Umbilical cord (tissue), 2 donors: ENCODE results near the gene SLC4A3. TPM values are rescaled to one million over a fixed set of nuclear protein-coding genes. Genes with fewer than 3 reads are reported as not detected.

Experiments
- DNase-seq: peaks from one replicate; pipeline ENCODE4 v3.0.0-alpha.2; 2015; ENCODE audit warnings: low spot score
- total RNA-seq: library from RNA; depleted of rRNA; stranded (reverse); fragments of >200 nt; gene quantifications from one replicate; pipeline ENCODE4 v1.2.3, GENCODE V29; 2014; ENCODE audit warnings: low replicate concordance; ENCODE audit not compliant: insufficient read depth

The SLC4A3 gene, protein sequence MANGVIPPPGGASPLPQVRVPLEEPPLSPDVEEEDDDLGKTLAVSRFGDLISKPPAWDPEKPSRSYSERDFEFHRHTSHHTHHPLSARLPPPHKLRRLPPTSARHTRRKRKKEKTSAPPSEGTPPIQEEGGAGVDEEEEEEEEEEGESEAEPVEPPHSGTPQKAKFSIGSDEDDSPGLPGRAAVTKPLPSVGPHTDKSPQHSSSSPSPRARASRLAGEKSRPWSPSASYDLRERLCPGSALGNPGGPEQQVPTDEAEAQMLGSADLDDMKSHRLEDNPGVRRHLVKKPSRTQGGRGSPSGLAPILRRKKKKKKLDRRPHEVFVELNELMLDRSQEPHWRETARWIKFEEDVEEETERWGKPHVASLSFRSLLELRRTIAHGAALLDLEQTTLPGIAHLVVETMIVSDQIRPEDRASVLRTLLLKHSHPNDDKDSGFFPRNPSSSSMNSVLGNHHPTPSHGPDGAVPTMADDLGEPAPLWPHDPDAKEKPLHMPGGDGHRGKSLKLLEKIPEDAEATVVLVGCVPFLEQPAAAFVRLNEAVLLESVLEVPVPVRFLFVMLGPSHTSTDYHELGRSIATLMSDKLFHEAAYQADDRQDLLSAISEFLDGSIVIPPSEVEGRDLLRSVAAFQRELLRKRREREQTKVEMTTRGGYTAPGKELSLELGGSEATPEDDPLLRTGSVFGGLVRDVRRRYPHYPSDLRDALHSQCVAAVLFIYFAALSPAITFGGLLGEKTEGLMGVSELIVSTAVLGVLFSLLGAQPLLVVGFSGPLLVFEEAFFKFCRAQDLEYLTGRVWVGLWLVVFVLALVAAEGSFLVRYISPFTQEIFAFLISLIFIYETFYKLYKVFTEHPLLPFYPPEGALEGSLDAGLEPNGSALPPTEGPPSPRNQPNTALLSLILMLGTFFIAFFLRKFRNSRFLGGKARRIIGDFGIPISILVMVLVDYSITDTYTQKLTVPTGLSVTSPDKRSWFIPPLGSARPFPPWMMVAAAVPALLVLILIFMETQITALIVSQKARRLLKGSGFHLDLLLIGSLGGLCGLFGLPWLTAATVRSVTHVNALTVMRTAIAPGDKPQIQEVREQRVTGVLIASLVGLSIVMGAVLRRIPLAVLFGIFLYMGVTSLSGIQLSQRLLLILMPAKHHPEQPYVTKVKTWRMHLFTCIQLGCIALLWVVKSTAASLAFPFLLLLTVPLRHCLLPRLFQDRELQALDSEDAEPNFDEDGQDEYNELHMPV
- 1.7 TPM for total RNA-seq

DNA sequence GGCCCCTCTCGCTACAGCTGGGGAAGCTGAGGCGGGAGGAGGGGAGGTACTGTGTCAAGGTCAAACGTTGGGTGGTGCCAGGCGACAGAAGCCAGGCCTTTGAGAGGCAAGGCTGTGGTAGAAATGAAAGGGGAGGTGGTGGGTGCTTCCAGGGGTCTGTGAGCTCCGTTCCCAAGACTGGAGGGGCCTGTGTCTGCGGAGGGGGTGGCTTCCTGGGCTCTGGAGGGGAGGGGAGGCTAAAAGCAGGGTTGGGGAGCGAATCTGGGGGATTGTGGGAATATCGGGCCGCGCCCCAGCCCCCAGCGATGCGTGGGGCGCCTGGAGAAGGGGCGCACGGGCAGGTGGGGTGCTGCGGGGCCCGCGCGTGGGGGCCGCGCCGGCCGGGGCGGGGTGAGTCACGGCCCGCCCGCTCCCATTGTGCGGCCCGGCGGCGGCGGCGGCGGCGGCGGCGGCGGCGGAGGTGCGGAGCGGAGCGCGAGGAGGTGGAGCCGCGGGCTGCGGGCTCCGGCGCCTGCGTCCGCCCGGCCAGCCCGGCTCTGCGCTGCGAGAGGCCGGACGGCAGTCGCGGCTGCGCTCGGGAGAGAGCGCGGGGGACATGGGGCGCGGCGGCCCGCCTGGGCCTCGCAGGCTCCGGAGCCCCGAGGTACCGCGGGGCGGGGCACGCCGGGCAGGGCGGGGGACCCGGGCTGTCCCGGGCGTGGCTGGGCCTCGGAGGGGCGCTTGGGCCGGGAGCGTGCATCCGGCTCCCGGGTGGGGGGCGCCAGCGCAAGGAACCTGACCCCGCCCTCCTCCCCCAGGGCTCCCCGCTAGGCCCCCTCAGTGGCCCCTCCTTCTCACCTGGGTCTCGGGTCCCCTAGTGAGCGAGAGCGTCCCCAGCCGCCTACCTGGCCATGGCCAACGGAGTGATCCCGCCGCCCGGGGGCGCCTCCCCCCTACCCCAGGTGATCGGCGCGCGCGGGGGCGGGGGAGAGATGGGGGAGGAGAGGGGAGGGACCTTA, at the start of gene SLC4A3:
Gene SLC4A3 (plus strand): TSS at position 528 of the 998 bp plus-strand sequence. CDS start 363 bp downstream, at position 891.
- no peak for DNase-seq

DNA sequence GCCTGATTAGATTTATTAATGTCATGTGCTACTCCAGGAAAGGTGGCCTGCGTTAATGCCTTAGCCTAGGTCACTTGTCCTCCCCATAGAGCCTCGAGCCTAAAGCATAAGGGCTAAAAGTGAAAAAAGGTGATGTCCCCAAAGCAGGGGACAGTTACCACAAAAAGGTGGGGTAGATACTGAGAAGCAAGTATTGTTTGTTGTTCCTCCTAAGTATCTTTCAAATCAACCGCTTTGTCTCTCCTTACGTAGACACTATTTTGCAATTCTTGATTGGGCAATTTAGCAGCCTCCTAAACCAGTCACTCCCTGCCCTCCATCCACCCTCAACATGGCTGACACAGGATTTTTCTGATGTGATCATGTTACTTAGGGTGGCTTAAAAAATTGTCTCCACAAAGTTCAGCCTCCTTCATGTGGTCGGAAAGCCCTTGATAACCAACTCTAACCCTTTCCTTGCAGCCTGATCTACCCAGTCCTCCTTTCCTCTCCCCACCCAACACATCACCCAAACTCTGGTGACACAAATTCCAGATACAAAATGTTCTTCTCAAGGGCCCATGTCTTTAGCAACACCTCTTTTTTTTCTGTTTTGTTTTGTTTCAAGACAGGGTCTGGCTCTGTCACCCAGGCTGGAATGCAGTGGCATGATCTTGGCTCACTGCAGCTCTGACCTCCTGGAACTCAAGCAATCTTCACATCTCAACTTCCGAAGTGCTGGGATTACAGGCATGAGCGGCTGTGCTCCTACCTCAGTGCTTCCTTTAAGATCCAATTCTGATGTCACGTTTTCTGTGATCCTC, 48.4 kb upstream of the SLC4A3 start:
- DNase-seq = no peak

DNA sequence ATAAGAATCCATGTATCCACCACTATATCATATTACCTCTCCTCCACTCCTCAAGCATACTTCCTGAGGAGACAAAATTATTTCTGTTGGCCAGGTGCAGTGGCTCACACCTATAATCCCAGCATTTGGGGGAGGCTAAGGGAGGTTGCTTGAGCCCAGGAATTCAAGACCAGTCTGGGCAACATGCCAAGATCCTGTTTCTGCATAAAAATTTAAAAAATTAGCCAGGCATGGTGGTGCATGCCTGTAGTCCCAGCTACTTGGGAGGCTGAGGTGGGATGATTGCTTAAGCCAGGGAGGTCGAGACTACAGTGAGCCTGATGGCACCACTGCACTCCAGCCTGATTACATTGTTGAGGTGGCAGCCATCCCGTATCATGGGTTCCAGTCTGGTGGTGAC, 46.1 kb upstream of the SLC4A3 start:
- DNase-seq = no peak

DNA sequence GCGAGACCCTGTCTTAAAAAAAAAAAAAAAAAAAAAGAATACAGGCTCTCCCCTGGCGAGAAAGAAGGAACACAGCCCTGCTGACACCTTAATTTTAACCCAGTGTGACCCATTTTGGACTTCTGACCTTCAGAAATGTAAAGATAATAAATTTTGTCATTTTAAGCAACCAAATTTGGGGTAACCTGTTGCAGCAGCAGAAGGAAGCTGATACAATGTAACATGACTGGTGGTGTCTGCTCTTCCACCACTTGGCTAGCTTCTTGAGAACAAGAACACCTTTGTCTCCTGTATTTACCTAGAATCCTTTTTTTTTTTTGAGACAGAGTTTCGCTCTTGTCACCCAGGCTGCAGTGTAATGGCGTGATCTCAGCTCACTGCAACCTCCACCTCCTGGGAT, 36.3 kb upstream of the SLC4A3 start:
- DNase-seq = no peak

DNA sequence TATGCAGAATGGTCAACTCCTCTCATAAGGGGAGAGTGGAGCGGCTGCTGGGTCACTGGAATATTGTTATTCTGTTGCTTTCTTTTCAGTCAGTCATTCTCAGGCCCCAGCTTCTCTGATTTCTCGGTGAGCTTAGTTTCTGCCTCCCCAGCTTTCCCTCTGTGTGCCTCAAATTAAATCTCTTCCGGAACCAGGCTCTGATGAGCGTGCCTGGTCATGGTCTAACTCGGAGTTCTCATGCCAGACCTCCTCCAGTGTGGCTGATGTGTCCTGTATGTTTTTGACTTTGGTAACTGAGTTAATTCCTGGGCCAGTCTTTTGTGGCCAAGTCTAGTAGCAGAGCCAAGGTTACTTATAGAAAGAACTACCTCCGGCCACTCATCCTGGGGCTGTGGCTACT, 34.7 kb upstream of the SLC4A3 start:
- peak; percentile 63 for DNase-seq

DNA sequence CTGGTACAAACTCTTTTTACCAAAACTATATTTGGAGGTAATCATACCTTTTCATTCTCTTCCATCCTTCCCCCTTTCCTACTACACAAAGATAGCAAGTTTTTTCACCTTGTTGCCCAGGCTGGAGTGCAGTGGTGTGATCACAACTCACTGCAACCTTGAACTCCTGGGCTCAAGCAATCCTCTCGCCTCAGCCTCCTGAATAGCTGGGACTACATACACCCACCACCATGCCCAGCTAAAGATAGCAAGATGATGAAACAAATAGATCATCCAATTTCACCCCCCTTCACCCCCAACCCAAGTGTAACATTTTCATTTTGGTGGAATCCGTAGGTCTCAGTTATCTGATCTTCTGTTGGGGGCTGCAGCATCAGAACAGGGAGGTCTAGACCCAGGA, 34.3 kb upstream of the SLC4A3 start:
- DNase-seq = no peak

DNA sequence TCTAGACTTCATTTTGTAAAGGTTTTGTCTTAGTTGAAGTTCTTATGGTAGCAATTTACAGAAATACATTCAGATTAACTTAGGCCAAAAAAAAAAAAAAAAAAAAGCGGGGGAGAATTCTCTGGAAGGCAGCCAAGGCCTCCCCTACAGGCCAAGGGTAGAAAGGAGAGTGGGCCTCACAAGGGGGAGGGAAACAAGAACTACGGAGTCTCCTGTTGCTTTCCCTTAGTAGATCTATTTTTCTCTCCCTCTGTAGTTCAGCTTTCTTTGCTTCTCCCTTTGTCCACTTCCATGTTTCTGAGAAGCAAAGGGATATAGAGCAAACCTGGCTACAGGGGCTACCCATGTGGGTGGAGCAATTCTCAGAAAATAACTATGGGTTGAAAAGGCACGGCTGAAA, 32.2 kb upstream of the SLC4A3 start:
- peak; percentile 72 for DNase-seq

DNA sequence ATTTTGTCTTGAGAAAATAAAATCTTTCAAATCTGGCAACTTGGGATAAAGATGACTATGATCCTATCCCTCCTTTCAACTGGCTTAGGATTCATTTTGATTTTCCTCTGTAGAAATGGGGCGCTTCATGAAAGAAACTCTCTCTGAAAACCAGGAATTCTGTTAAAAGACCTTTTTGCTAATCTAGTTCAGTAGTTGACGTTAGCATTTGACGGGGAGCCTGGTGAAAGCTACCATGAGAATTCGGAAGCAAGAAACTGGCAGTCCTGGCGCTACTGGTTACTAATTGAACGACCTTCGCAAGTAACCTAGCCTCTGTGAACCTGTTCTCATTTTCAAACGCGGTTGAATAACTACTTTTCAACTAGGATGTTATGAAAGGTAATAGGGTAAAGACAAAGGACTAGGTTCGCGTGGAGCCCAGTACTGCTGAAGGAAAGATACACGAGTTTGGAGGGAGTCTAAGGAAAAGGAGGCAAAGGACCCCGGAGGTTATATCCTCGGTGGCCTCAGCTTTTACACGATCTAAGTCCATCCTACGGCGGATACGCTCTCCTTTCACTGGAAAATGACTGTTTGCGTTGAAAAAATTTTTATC, 30.4 kb upstream of the SLC4A3 start:
- no peak for DNase-seq

DNA sequence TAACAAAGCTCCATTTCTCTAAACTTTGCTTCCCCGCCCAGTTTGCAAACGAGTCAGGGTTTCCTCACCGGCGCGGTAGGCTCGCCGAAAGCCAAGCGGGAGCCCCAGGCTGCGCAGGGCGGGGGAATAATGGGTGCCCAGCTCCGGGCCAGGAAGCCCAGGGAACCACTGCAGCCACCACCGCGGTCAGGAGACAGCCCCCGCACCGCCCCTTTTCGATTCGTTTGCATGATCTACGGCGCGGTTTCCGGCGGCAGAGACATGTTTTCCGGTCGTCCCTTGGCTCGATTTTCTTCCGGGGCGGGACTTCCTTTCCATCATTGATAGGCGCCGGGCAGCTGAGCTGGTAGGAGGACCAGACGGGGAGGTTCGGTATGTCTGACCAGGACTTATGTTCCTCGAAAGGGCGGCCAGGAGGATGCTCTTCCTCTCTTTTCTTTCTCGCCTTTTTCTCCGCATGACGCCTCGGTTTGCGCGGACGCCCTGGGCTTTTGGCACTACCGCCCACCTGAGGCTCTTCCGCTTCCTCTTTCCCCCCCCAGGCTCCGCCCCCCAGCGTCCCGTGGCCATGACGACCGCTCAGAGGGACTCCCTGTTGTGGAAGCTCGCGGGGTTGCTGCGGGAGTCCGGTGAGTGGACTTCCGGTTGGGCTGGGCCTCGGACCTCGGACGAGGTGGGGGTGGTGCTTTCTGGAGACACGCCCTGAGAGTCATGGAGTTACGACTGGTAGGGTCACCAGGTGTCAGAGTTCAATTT, 29.7 kb upstream of the SLC4A3 start, which contains the start of gene STK11IP:
Gene STK11IP (plus strand): TSS at position 306 of the 756 bp plus-strand sequence. CDS start 263 bp downstream, at position 569.
- DNase-seq = peak; percentile 99

DNA sequence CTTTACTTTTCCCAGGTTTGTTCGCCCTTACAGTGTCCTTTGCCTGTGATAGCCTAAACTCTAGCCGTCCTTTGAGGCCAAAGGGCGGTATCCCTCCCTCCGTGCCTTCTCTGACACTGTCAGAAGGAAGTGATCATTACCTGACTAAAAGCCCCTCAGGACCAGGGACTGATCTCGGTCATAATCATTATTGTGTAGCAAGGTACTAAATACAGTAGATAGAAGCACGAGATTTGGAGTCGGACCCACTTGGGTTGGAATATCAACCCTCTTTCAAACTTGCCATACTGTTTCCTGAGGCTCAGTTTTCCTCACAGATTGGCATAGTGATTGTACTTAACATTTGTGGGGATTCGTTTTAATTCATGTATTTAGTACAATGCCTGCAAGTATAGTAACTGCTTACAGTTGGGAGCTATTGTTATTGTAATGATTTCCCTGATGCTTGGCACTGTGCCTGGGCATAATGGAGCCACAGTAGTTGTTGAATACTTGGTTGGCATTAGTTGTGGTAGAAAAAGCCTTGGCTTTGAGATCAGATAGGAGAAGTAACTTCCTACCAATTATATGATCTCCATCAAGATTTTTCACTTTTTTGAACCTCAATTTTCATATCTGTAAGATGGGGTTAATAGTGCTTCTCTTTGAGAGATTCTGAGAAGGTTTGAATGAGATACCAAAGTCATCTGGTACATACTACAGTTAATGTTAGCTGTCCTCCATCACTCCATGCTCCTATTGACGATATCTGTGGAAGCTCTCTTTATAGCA, 28.9 kb upstream of the SLC4A3 start:
- no peak for DNase-seq

DNA sequence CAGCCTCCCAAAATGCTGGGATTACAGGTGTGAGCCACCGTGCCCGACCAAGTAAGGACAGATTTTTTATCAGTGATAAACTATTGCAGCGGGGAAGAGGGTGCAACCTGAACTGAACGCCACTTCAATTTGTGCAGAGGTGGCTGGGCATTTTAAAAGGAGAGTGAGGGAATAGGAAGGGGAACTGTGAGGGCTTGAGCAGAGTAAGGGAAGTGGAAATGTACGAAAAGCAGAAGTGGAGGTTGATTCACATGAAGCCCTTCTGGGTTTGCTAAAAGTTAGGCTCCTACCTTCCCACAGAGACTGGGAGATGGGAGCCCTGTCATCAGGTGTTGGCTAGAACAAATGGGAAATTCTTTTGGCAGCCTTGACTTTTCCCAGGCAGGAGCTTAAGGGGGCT, 23.7 kb upstream of the SLC4A3 start:
- DNase-seq = no peak

DNA sequence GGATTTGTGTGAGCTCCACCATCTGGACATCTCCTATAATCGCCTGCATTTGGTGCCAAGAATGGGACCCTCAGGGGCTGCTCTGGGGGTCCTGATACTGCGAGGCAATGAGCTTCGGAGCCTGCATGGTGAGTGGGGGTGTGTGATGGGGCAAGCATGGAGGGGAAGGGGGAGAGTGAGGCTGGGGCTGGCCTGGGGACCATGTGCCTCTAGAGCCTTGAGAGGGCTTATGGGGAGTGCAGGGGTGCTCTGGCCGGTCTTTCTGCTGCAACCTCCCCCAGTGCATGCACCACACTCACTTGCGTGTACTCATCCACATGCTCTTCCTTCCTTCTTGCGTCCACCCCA, 21.8 kb upstream of the SLC4A3 start:
- no peak for DNase-seq

DNA sequence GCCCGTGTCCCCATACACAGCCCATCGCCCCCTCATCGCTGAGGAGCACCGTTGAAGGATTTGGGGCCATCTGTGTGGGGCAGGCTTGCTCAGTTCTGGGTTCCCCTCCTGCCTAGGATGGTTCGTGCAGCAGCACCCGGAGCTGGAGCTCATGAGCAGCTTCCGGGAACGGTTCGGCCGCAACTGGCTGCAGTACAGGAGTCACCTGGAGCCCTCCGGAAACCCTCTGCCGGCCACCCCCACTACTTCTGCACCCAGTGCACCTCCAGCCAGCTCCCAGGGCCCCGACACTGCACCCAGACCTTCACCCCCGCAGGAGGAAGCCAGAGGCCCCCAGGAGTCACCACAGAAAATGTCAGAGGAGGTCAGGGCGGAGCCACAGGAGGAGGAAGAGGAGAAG, 19.5 kb upstream of the SLC4A3 start:
- DNase-seq = no peak

DNA sequence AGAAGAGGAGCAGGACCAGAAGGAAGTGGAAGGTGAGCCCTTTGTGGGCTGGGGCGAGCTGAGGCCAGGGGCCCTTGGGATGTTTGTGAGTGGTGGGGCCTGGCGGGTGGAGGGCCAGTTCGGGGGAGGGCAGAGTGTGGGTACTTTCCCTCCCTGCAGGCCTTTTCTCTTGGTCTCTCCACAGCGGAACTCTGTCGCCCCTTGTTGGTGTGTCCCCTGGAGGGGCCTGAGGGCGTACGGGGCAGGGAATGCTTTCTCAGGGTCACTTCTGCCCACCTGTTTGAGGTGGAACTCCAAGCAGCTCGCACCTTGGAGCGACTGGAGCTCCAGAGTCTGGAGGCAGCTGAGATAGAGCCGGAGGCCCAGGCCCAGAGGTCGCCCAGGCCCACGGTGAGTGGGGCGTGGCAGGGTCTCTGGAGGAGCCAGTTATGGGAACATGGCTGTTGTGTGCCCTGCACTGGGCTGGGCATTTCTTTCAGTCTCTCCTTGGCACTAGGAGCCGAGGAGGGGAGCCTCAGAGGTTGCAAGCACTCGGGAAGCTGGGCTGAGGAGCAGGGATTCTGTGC, 18.9 kb upstream of the SLC4A3 start:
- DNase-seq = no peak

DNA sequence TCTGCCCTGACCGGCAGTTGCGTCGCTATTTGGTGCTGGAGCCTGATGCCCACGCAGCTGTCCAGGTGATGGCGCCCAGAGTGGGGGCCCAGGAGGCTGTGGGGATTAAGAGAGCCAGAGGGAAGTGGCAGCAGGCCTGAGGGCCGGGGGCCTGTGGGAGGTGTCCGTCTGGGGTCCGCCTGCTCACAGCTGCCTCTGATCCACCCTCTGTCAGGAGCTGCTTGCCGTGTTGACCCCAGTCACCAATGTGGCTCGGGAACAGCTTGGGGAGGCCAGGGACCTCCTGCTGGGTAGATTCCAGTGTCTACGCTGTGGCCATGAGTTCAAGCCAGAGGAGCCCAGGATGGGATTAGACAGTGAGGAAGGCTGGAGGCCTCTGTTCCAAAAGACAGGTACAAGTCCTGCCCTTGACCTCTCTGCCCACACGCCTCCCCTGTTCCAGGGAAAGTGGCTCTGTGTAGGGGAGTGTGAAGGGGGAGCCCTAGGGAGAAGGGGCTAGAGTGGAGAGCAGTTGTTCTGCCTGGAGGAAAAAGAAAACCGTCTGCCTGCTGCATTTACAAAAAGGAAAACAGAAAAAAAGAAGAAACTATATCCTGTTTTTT, 18.2 kb upstream of the SLC4A3 start:
- DNase-seq = no peak

DNA sequence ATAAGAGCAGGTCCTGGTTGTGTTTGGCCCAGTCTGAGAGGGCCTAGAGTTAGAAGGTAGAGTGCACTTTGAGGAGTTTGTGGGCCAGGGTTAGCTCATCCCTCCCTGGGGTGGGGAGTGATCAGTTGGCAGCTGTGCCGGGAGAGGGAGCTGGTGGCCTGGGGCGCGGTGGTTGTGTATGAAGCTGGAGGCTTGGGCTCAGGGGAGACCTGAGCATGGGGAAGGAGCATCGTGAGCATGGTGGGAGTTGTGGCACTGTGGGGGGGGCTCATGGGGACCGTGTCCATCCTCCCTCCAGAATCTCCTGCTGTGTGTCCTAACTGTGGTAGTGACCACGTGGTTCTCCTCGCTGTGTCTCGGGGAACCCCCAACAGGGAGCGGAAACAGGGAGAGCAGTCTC, 16.1 kb upstream of the SLC4A3 start:
- DNase-seq = no peak
